Panc1 (cell line): Measurements from ENCODE around the gene RANBP17. TPM values are rescaled to one million over a fixed set of nuclear protein-coding genes. Genes with fewer than 3 reads are reported as not detected.

Experiments used
- ATAC-seq: fragments of 200-7000 bp; cut with Tn5 transposase; 2 replicates; pipeline ENCODE4 v1.9.1; 2020; ENCODE audit warnings: mild to moderate bottlenecking, moderate library complexity
- BruUV-seq: library from RNA; stranded (reverse); fragments of 400-500 nt; replicated peaks from 2 replicates; lab custom pipeline; 2021; lab: Mats Ljungman, UMichigan
- CTCF ChIA-PET: fragments of 300-600 bp; sonication (Branson Sonifier 250); formaldehyde crosslinking; loops from one replicate; lab custom pipeline; 2022; ENCODE audit warnings: antibody characterized with exemption; lab: Charles Lee
- POLR2A ChIA-PET: fragments of 300-600 bp; sonication (Branson Sonifier 250); formaldehyde crosslinking; loops from one replicate; lab custom pipeline; 2022; ENCODE audit warnings: antibody characterized with exemption; lab: Charles Lee
- DNase-seq: peaks from one replicate; pipeline ENCODE4 v3.0.0-alpha.2; 2010; ENCODE audit warnings: low read depth, low spot score
- H3K27ac ChIP-seq: 2 replicates; pipeline ENCODE4 v1.5.1; 2011; ENCODE audit warnings: mild to moderate bottlenecking, low read length, inconsistent platforms
- H3K27me3 ChIP-seq: fragments of 200-500 bp; sonication (Bioruptor generic); 2 replicates; pipeline ENCODE4 v1.6.0; 2014; ENCODE audit warnings: low read length, inconsistent platforms; ENCODE audit not compliant: control insufficient read depth, insufficient read depth
- H3K36me3 ChIP-seq: fragments of 200-500 bp; sonication (Bioruptor generic); 2 replicates; pipeline ENCODE4 v1.5.1; 2014; ENCODE audit warnings: inconsistent platforms, mild to moderate bottlenecking, low read length, moderate library complexity; ENCODE audit not compliant: control insufficient read depth, insufficient read depth
- H3K4me1 ChIP-seq: 2 replicates; pipeline ENCODE4 v1.5.1; 2011; ENCODE audit warnings: inconsistent platforms, mild to moderate bottlenecking, low read length, moderate library complexity; ENCODE audit not compliant: control insufficient read depth, insufficient read depth
- H3K4me3 ChIP-seq, 2 experiments: 2 replicates each; pipeline ENCODE4 v1.5.1; 2011 to 2012; ENCODE audit warnings: low read depth in 2 of 2, low read length in 2 of 2, mild to moderate bottlenecking in 2 of 2, inconsistent platforms in 1 of 2, moderate library complexity in 1 of 2
- H3K9me3 ChIP-seq: fragments of 200-500 bp; sonication (Bioruptor generic); 2 replicates; pipeline ENCODE4 v1.5.1; 2014; ENCODE audit warnings: low read depth, mild to moderate bottlenecking, inconsistent platforms, low read length, moderate library complexity; ENCODE audit not compliant: control insufficient read depth, insufficient read depth
- CTCF ChIP-seq: fragments of 450-650 bp; IDR thresholded peaks from 2 replicates; pipeline ENCODE4 v1.5.1; 2017; ENCODE audit warnings: mild to moderate bottlenecking
- POLR2AphosphoS5 ChIP-seq: IDR thresholded peaks from 2 replicates; pipeline ENCODE4 v1.6.1; 2012; ENCODE audit warnings: mild to moderate bottlenecking, low read depth, low read length, moderate library complexity
- REST ChIP-seq, 2 experiments: IDR thresholded peaks; 2 replicates each; pipeline ENCODE4 v1.6.1; 2011 to 2012; ENCODE audit warnings: low read depth in 2 of 2, control low read depth in 1 of 2, low read length in 1 of 2, mild to moderate bottlenecking in 1 of 2, moderate library complexity in 1 of 2; ENCODE audit not compliant: insufficient read depth in 1 of 2
- SIN3A ChIP-seq: IDR thresholded peaks from 2 replicates; pipeline ENCODE4 v1.6.1; 2012; ENCODE audit warnings: low read depth, mild to moderate bottlenecking, low read length, moderate library complexity, borderline replicate concordance; ENCODE audit not compliant: insufficient read depth
- TCF7L2 ChIP-seq: IDR thresholded peaks from 2 replicates; pipeline ENCODE4 v1.6.1; 2011; ENCODE audit warnings: mild to moderate bottlenecking, low read depth, low read length, inconsistent platforms
- in situ Hi-C: cut with HindIII; loops from 2 replicates; pipeline ENCODE4 v1.10.0; 2016; ENCODE audit warnings: low sequenced_read_pairs, low pct_unique_long_range_greater_than_20kb
- intact Hi-C: fragments of 100-400 bp; cut with micrococcal nuclease; formaldehyde crosslinking; loops from one replicate; pipeline ENCODE4 v1.10.0; 2022; ENCODE audit not compliant: unreplicated experiment
- total RNA-seq: library from RNA; stranded (reverse); gene quantifications from one replicate; pipeline ENCODE4 v1.2.1, GENCODE V29; 2021; ENCODE audit not compliant: unreplicated experiment

Gene RANBP17
- total RNA-seq, 1 experiment from 2014 or later = not detected

GRCh38 chr5:171128136-171128535 is 266.3 kb downstream of the RANBP17 start:
- no TSS peak for BruUV-seq
- CTCF ChIA-PET = no interaction called here
- ATAC-seq = no peak
- H3K4me3 ChIP-seq = no peak overlapping the region
- no peak for TF ChIP-seq TCF7L2
- TF ChIP-seq CTCF = no peak
- TF ChIP-seq REST (IDR thresholded peaks at IDR 0.05; ENCODE audit: insufficient read depth in 1 of 2, low read depth in 2 of 2, low read length in 1 of 2) = no peak
- TF ChIP-seq POLR2AphosphoS5 = no peak
- no peak for TF ChIP-seq SIN3A
- no peaks in the 10 kb centered on the region for H3K4me1 ChIP-seq
- H3K36me3 ChIP-seq = no peaks in the 10 kb centered on the region
- H3K27ac ChIP-seq = no peak overlapping the region
- in situ Hi-C loops (no loop called here), intact Hi-C loops (no loop called here)
- no peaks in the 10 kb centered on the region for H3K27me3 ChIP-seq
- no peaks in the 10 kb centered on the region for H3K9me3 ChIP-seq
- POLR2A ChIA-PET = no interaction called here
- no peak for DNase-seq

GRCh38 chr5:171129308-171129707 is 267.5 kb downstream of the RANBP17 start:
- ChIA-PET CTCF (no interaction called here), POLR2A (no interaction called here)
- in situ Hi-C loops = no loop called here
- no TSS peak for BruUV-seq
- TF ChIP-seq SIN3A (no peak), POLR2AphosphoS5 (no peak), CTCF (no peak), REST (IDR thresholded peaks at IDR 0.05; ENCODE audit: insufficient read depth in 1 of 2, low read depth in 2 of 2, low read length in 1 of 2) (no peak), TCF7L2 (no peak)
- peak; percentile 62; the same call in 1 of the 2 replicates for ATAC-seq
- intact Hi-C loops = no loop called here
- no peaks in the 10 kb centered on the region for H3K27me3 ChIP-seq
- H3K4me3 ChIP-seq = no peak overlapping the region
- H3K9me3 ChIP-seq = no peaks in the 10 kb centered on the region
- no peaks in the 10 kb centered on the region for H3K36me3 ChIP-seq
- no peak overlapping the region for H3K27ac ChIP-seq
- H3K4me1 ChIP-seq = no peaks in the 10 kb centered on the region
- no peak for DNase-seq
